ENCODE results near the gene ANKRD23. TPM values are rescaled to one million over a fixed set of nuclear protein-coding genes. Genes with fewer than 3 reads are reported as not detected.

ANKRD23 gene
- total and polyA plus RNA-seq, 2 of the 13 experiments (the other 11 are each of a cell fraction or from before 2014, with no cell fraction given), result 1.5 to 1.6 TPM

GRCh38 chr2:96857667-96858372 lies 14.0 kb upstream of the ANKRD23 start, which contains the start of gene ANKRD39 (continued):
- TF ChIP-seq ZNF503 (CRISPR knock-in tag; IDR thresholded peaks at IDR 0.05), result peak; percentile 24
- TF ChIP-seq ZNF800 (CRISPR knock-in tag; IDR thresholded peaks at IDR 0.05), result peak; percentile 63; the same call in 1 of the 2 replicates
- peak; percentile 78; the same call in 1 of the 2 replicates for TF ChIP-seq ATF5 (CRISPR knock-in tag; IDR thresholded peaks at IDR 0.05; ENCODE audit: low read depth)
- no peak for TF ChIP-seq ZNF496 (CRISPR knock-in tag; IDR thresholded peaks at IDR 0.05; ENCODE audit: insufficient replicate concordance)
- no peak for TF ChIP-seq ZNF841 (CRISPR knock-in tag; IDR thresholded peaks at IDR 0.05; ENCODE audit: borderline replicate concordance)
- no peak for TF ChIP-seq ATF7 (IDR thresholded peaks at IDR 0.05)
- TF ChIP-seq ATF7 (CRISPR knock-in tag; IDR thresholded peaks at IDR 0.05), result no peak
- TF ChIP-seq HNRNPL (IDR thresholded peaks at IDR 0.05; ENCODE audit: low read depth, low read length), result peak; percentile 9; the same call in 1 of the 2 replicates
- 0 out of 2 replicates have a peak, but pooled peaks have one; percentile 37 for TF ChIP-seq ISX (CRISPR knock-in tag; conservative IDR thresholded peaks at IDR 0.05)
- TF ChIP-seq ZBTB49 (CRISPR knock-in tag; IDR thresholded peaks at IDR 0.05; ENCODE audit: borderline replicate concordance), result no peak
- no peak for TF ChIP-seq AFF4 (CRISPR knock-in tag; IDR thresholded peaks at IDR 0.05)
- no peak; the same call in 1 of the 2 replicates for TF ChIP-seq E2F1 (CRISPR knock-in tag; IDR thresholded peaks at IDR 0.05)
- peak; percentile 99 for TF ChIP-seq PHF8 (CRISPR knock-in tag; IDR thresholded peaks at IDR 0.05)
- TF ChIP-seq ZNF44 (CRISPR knock-in tag; IDR thresholded peaks at IDR 0.05), result no peak; the same call in 1 of the 2 replicates
- peak; percentile 85 for TF ChIP-seq ZNF777 (CRISPR knock-in tag; IDR thresholded peaks at IDR 0.05)
- TF ChIP-seq SP140L (CRISPR knock-in tag; IDR thresholded peaks at IDR 0.05; ENCODE audit: borderline replicate concordance), result no peak

All from HepG2 (cell line).